HG02870 (cell line): Measurements from ENCODE around the gene B9D1.

Source experiments
- ATAC-seq: cut with Tn5 transposase; IDR thresholded peaks from one replicate; pipeline ENCODE4 v1.9.1; 2021; ENCODE audit warnings: mild to moderate bottlenecking, moderate library complexity; ENCODE audit not compliant: unreplicated experiment

Gene B9D1

GRCh38 chr17:19362277-19363113, at the start of gene B9D1:
Gene B9D1 (minus strand): TSS chr17:19362723. CDS start chr17:19362569, 154 bp downstream.
- ATAC-seq = peak; percentile 80

GRCh38 chr17:19411631-19412030, 49.1 kb upstream of the B9D1 start:
- ATAC-seq = no peak

- ATAC-seq = no peak
Measured at GRCh38 chr17:19410875-19411620, 48.5 kb upstream of the B9D1 start, which contains the start of gene RNF112. Gene RNF112 (plus strand): TSS chr17:19411232. CDS start chr17:19411409, 177 bp downstream.

- no peak for ATAC-seq
Measured at GRCh38 chr17:19410091-19410490, 47.6 kb upstream of the B9D1 start.

- ATAC-seq = no peak
Measured at GRCh38 chr17:19409509-19409908, 47.0 kb upstream of the B9D1 start.

GRCh38 chr17:19409066-19409465, 46.5 kb upstream of the B9D1 start:
- ATAC-seq = no peak

- no peak for ATAC-seq
Measured at GRCh38 chr17:19408346-19408710, 45.8 kb upstream of the B9D1 start.

GRCh38 chr17:19407601-19408345, 45.2 kb upstream of the B9D1 start:
- no peak for ATAC-seq

GRCh38 chr17:19405114-19405513, 42.6 kb upstream of the B9D1 start:
- ATAC-seq = no peak

- ATAC-seq = no peak
Measured at GRCh38 chr17:19404264-19404663, 41.7 kb upstream of the B9D1 start.

GRCh38 chr17:19403021-19403420, 40.5 kb upstream of the B9D1 start:
- no peak for ATAC-seq

GRCh38 chr17:19402171-19402570, 39.6 kb upstream of the B9D1 start:
- ATAC-seq = no peak

- no peak for ATAC-seq
Measured at GRCh38 chr17:19401321-19402010, 38.9 kb upstream of the B9D1 start.

- ATAC-seq = no peak
Measured at GRCh38 chr17:19399750-19400450, 37.4 kb upstream of the B9D1 start.

GRCh38 chr17:19398301-19399181, 36.0 kb upstream of the B9D1 start:
- no peak for ATAC-seq

- no peak for ATAC-seq
Measured at GRCh38 chr17:19397556-19398041, 35.1 kb upstream of the B9D1 start.

GRCh38 chr17:19392303-19392702, 29.8 kb upstream of the B9D1 start:
- ATAC-seq = no peak

GRCh38 chr17:19391432-19391831, 28.9 kb upstream of the B9D1 start:
- ATAC-seq = no peak

GRCh38 chr17:19390951-19391350, 28.4 kb upstream of the B9D1 start:
- no peak for ATAC-seq
